Endothelial cell of umbilical vein (primary cell): ENCODE measurements around the gene ATG12.

Source experiments
- CTCF ChIP-seq, 2 donors: IDR thresholded peaks; 1 replicate in 1 of 2; 2 replicates in 1 of 2; pipeline ENCODE4 v1.5.1; 2011; ENCODE audit warnings: low read length in 2 of 2, mild to moderate bottlenecking in 2 of 2, moderate library complexity in 2 of 2, control low read depth in 1 of 2, inconsistent platforms in 1 of 2, low read depth in 1 of 2; ENCODE audit not compliant: insufficient read depth in 1 of 2; ENCODE audit errors: extremely low read depth in 1 of 2
- EZH2 ChIP-seq: IDR thresholded peaks from 2 replicates; pipeline ENCODE4 v1.6.1; 2012; ENCODE audit warnings: borderline replicate concordance, low read depth, mild to moderate bottlenecking, moderate library complexity, low read length, inconsistent platforms; ENCODE audit not compliant: severe bottlenecking
- POLR2A ChIP-seq: IDR thresholded peaks from 2 replicates; pipeline ENCODE4 v1.6.1; 2012; ENCODE audit warnings: low read depth, mild to moderate bottlenecking, control low read depth, low read length
- POLR2AphosphoS5 ChIP-seq: IDR thresholded peaks from 2 replicates; pipeline ENCODE4 v1.6.1; 2012; ENCODE audit warnings: low read depth, mild to moderate bottlenecking, control low read depth, low read length, moderate library complexity; ENCODE audit not compliant: insufficient read depth

- TF ChIP-seq CTCF (IDR thresholded peaks at IDR 0.05; ENCODE audit: extremely low read depth in 1 of 2, insufficient read depth in 1 of 2, low read depth in 1 of 2, low read length in 2 of 2) (no peak), EZH2 (no peak), POLR2AphosphoS5 (no peak), POLR2A (no peak)
These were observed 32.0 kb upstream of the ATG12 start for GRCh38 chr5:115873392-115873791.
